ENCODE measurements around the gene CYP4A11.

- TF ChIP-seq, protein P1, sequence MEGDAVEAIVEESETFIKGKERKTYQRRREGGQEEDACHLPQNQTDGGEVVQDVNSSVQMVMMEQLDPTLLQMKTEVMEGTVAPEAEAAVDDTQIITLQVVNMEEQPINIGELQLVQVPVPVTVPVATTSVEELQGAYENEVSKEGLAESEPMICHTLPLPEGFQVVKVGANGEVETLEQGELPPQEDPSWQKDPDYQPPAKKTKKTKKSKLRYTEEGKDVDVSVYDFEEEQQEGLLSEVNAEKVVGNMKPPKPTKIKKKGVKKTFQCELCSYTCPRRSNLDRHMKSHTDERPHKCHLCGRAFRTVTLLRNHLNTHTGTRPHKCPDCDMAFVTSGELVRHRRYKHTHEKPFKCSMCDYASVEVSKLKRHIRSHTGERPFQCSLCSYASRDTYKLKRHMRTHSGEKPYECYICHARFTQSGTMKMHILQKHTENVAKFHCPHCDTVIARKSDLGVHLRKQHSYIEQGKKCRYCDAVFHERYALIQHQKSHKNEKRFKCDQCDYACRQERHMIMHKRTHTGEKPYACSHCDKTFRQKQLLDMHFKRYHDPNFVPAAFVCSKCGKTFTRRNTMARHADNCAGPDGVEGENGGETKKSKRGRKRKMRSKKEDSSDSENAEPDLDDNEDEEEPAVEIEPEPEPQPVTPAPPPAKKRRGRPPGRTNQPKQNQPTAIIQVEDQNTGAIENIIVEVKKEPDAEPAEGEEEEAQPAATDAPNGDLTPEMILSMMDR (IDR thresholded peaks at IDR 0.05), result no peak
- TF ChIP-seq POLR2A (IDR thresholded peaks at IDR 0.05), result no peak
Observed at GRCh38 chr1:46931151-46931550, 10.1 kb downstream of the CYP4A11 start.

Measured in adrenal gland (tissue), 5 donors.